ENCODE data around the gene KRT1. TPM values are rescaled to one million over a fixed set of nuclear protein-coding genes. Genes with fewer than 3 reads are reported as not detected.

KRT1 gene
- total and polyA plus RNA-seq, 2 donors (not counting 1 experiment from before 2014, with no cell fraction given), result not detected

DNA sequence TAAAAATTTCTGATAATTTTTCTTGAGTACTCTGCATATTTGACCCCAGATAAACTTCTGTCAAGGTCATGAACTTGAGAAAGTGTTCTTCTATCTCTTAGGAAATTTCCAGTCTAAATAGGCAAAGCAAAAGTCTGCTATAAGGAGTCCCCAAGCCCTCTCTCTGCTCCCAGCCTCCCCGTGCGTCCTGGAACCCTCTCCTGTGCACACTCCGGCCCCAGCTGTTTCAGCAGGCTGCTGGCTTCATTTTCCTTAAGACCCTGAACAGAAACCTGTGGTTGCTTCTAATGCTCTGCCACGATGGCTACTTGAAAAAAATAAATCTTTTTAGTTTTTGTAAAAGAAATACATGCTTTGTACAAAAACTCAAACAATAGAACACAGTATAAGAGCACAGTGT lies 42.9 kb downstream of the KRT1 start:
- no peak for DNase-seq (ENCODE audit: low read depth in 2 of 2)
- no peaks in the 10 kb centered on the region for H3K9me3 ChIP-seq (ENCODE audit: control insufficient read depth, insufficient read depth, low read depth, low read length)
- H3K27me3 ChIP-seq (ENCODE audit: control insufficient read depth, insufficient read depth, low read length), result no peaks in the 10 kb centered on the region
- H2AFZ ChIP-seq (ENCODE audit: low read length), result no peak overlapping the region
- no peaks in the 10 kb centered on the region for H3K36me3 ChIP-seq (ENCODE audit: control insufficient read depth, insufficient read depth, low read length)
- no peak overlapping the region for H3K4me2 ChIP-seq (ENCODE audit: extremely low read depth, insufficient read depth, low read length)
- H3K4me3 ChIP-seq (replicated peaks in 1 of 4; ENCODE audit: control extremely low read depth in 1 of 4, insufficient read depth in 1 of 4, low read depth in 3 of 4, low read length in 4 of 4), result no peak overlapping the region
- H3K9ac ChIP-seq (ENCODE audit: insufficient read depth, low read length), result no peak overlapping the region
- H3K79me2 ChIP-seq (ENCODE audit: control insufficient read depth, insufficient read depth, low read length), result no peaks in the 10 kb centered on the region
- no peak overlapping the region for H3K27ac ChIP-seq (ENCODE audit: insufficient read depth, low read length)
- no peaks in the 10 kb centered on the region for H4K20me1 ChIP-seq (ENCODE audit: control insufficient read depth, extremely low read depth, insufficient read depth, low read length)
- H3K4me1 ChIP-seq (ENCODE audit: control insufficient read depth, extremely low read depth, insufficient read depth, low read length), result no peaks in the 10 kb centered on the region
- TF ChIP-seq, protein P1, sequence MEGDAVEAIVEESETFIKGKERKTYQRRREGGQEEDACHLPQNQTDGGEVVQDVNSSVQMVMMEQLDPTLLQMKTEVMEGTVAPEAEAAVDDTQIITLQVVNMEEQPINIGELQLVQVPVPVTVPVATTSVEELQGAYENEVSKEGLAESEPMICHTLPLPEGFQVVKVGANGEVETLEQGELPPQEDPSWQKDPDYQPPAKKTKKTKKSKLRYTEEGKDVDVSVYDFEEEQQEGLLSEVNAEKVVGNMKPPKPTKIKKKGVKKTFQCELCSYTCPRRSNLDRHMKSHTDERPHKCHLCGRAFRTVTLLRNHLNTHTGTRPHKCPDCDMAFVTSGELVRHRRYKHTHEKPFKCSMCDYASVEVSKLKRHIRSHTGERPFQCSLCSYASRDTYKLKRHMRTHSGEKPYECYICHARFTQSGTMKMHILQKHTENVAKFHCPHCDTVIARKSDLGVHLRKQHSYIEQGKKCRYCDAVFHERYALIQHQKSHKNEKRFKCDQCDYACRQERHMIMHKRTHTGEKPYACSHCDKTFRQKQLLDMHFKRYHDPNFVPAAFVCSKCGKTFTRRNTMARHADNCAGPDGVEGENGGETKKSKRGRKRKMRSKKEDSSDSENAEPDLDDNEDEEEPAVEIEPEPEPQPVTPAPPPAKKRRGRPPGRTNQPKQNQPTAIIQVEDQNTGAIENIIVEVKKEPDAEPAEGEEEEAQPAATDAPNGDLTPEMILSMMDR (conservative IDR thresholded peaks at IDR 0.05 in 1 of 2, IDR thresholded peaks at IDR 0.05 in 1 of 2; ENCODE audit: low read depth in 1 of 2, low read length in 2 of 2), result no peak
- no peak for TF ChIP-seq EZH2 (IDR thresholded peaks at IDR 0.05; ENCODE audit: low read length, missing control alignments)

DNA sequence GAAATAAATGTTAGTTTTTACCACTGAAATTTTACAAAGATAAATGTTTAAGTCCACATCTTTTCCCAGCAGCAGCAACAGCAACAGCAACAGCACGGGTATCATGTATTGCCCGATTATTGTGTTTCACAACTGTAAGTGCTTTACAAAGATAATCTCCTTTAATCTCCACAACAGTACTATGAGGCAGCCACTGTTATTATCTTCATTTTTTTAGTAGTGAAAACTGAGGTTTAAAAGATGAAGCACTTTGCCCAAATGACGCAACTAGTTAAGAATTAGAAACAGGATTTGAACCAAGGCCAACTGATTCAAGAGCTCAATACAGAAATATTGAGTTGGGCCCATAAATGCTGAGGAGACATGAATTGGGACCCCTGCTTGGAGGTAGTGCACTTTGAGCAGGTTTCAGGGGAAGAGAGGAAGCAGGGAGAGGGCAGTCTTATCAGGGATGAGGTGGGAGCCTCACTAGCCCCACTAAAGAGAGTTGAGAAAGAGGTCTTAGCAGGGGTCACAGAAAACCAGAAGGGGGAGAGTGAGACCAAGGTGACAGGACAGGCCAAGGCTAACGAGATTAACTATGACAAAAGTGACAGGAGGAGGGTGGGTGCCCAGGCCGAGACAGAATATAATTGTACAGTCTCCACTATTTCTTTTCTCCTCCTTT lies 43.5 kb downstream of the KRT1 start:
- Histone ChIP-seq H4K20me1 (ENCODE audit: control insufficient read depth, extremely low read depth, insufficient read depth, low read length) (no peaks in the 10 kb centered on the region), H3K4me2 (ENCODE audit: extremely low read depth, insufficient read depth, low read length) (no peak overlapping the region), H3K9me3 (ENCODE audit: control insufficient read depth, insufficient read depth, low read depth, low read length) (no peaks in the 10 kb centered on the region), H3K9ac (ENCODE audit: insufficient read depth, low read length) (no peak overlapping the region), H3K36me3 (ENCODE audit: control insufficient read depth, insufficient read depth, low read length) (no peaks in the 10 kb centered on the region), H2AFZ (ENCODE audit: low read length) (no peak overlapping the region), H3K79me2 (ENCODE audit: control insufficient read depth, insufficient read depth, low read length) (no peaks in the 10 kb centered on the region), H3K27ac (ENCODE audit: insufficient read depth, low read length) (no peak overlapping the region), H3K4me3 (replicated peaks in 1 of 4; ENCODE audit: control extremely low read depth in 1 of 4, insufficient read depth in 1 of 4, low read depth in 3 of 4, low read length in 4 of 4) (no peak overlapping the region), H3K27me3 (ENCODE audit: control insufficient read depth, insufficient read depth, low read length) (no peaks in the 10 kb centered on the region), H3K4me1 (ENCODE audit: control insufficient read depth, extremely low read depth, insufficient read depth, low read length) (no peaks in the 10 kb centered on the region)
- DNase-seq (ENCODE audit: low read depth in 2 of 2), result no peak
- TF ChIP-seq, protein P1 (conservative IDR thresholded peaks at IDR 0.05 in 1 of 2, IDR thresholded peaks at IDR 0.05 in 1 of 2; ENCODE audit: low read depth in 1 of 2, low read length in 2 of 2), result no peak
- no peak for TF ChIP-seq EZH2 (IDR thresholded peaks at IDR 0.05; ENCODE audit: low read length, missing control alignments)

DNA sequence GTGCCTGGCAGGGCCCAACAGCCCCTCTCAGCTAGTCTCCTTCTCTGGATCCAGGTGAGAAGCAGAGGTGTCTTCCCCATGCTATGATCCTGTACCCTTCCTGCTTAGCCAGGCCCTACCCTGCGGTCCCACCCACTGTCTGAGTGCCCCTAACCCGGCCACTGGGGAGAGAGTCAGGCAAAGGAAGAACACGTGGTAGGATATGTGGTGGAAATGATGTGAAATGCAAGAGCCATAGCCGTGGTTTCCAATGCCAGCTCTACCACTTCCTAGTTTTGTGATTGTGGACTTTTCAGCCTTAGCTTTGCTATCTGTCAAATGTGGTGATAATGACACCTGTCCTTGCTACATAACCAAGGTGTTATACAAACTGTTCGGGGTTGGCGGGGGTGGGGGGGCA lies 44.0 kb downstream of the KRT1 start:
- Histone ChIP-seq H4K20me1 (ENCODE audit: control insufficient read depth, extremely low read depth, insufficient read depth, low read length) (no peaks in the 10 kb centered on the region), H3K79me2 (ENCODE audit: control insufficient read depth, insufficient read depth, low read length) (no peaks in the 10 kb centered on the region), H3K36me3 (ENCODE audit: control insufficient read depth, insufficient read depth, low read length) (no peaks in the 10 kb centered on the region), H3K9ac (ENCODE audit: insufficient read depth, low read length) (no peak overlapping the region), H3K27ac (ENCODE audit: insufficient read depth, low read length) (no peak overlapping the region), H3K4me2 (ENCODE audit: extremely low read depth, insufficient read depth, low read length) (no peak overlapping the region), H3K9me3 (ENCODE audit: control insufficient read depth, insufficient read depth, low read depth, low read length) (no peaks in the 10 kb centered on the region), H3K4me3 (replicated peaks in 1 of 4; ENCODE audit: control extremely low read depth in 1 of 4, insufficient read depth in 1 of 4, low read depth in 3 of 4, low read length in 4 of 4) (no peak overlapping the region), H3K27me3 (ENCODE audit: control insufficient read depth, insufficient read depth, low read length) (no peaks in the 10 kb centered on the region), H3K4me1 (ENCODE audit: control insufficient read depth, extremely low read depth, insufficient read depth, low read length) (no peaks in the 10 kb centered on the region), H2AFZ (ENCODE audit: low read length) (no peak overlapping the region)
- TF ChIP-seq, protein P1 (conservative IDR thresholded peaks at IDR 0.05 in 1 of 2, IDR thresholded peaks at IDR 0.05 in 1 of 2; ENCODE audit: low read depth in 1 of 2, low read length in 2 of 2), result no peak
- DNase-seq (ENCODE audit: low read depth in 2 of 2), result no peak

All from fibroblast of lung (primary cell).